ENCODE results near the gene DNM3.

Gene DNM3

GRCh38 chr1:172347416-172347815 lies 506.1 kb downstream of the DNM3 start:
- TF ChIP-seq CTCF (IDR thresholded peaks at IDR 0.05) = no peak

GRCh38 chr1:172350856-172351255 lies 509.6 kb downstream of the DNM3 start:
- TF ChIP-seq CTCF (IDR thresholded peaks at IDR 0.05) = no peak

- no peak for TF ChIP-seq CTCF (IDR thresholded peaks at IDR 0.05)
These were observed 510.0 kb downstream of the DNM3 start for GRCh38 chr1:172351346-172351745.

GRCh38 chr1:172351754-172352161 lies 510.5 kb downstream of the DNM3 start:
- no peak for TF ChIP-seq CTCF (IDR thresholded peaks at IDR 0.05)

- no peak for TF ChIP-seq CTCF (IDR thresholded peaks at IDR 0.05)
These were observed 511.1 kb downstream of the DNM3 start for GRCh38 chr1:172352435-172352834.

- no peak for TF ChIP-seq CTCF (IDR thresholded peaks at IDR 0.05)
These were observed 513.3 kb downstream of the DNM3 start for GRCh38 chr1:172354291-172355274.

GRCh38 chr1:172356620-172357019 lies 515.3 kb downstream of the DNM3 start:
- TF ChIP-seq CTCF (IDR thresholded peaks at IDR 0.05) = no peak

All from LNCAP (cell line).